GM12801 (cell line): ENCODE measurements around the gene SPAG16.

Experiments
- TF ChIP-seq, protein P1 (sequence below): IDR thresholded peaks from one replicate; pipeline ENCODE4 v1.5.1; 2011; ENCODE audit warnings: control low read depth; ENCODE audit not compliant: insufficient read length; ENCODE audit errors: extremely low read depth

The SPAG16 gene

DNA sequence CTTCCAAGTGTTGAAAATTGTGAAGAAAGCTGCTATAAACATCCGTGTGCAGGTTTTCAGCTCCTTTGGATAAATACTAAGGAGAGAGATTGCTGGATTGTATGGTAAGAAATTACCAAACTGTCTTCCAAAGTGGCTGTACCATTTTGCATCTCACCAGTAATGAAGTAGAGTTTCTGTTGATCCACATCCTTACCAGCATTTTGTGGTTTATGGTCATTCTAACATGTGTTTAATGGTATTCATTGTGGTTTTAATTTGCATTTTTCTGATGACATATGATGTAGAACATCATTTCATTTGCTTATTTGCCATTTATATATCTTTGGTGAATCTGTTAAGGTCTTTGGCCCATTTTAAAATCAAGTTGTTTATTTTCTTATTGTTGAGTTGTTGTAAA, 260.7 kb downstream of the SPAG16 start:
- TF ChIP-seq, protein P1, sequence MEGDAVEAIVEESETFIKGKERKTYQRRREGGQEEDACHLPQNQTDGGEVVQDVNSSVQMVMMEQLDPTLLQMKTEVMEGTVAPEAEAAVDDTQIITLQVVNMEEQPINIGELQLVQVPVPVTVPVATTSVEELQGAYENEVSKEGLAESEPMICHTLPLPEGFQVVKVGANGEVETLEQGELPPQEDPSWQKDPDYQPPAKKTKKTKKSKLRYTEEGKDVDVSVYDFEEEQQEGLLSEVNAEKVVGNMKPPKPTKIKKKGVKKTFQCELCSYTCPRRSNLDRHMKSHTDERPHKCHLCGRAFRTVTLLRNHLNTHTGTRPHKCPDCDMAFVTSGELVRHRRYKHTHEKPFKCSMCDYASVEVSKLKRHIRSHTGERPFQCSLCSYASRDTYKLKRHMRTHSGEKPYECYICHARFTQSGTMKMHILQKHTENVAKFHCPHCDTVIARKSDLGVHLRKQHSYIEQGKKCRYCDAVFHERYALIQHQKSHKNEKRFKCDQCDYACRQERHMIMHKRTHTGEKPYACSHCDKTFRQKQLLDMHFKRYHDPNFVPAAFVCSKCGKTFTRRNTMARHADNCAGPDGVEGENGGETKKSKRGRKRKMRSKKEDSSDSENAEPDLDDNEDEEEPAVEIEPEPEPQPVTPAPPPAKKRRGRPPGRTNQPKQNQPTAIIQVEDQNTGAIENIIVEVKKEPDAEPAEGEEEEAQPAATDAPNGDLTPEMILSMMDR, result no peak

DNA sequence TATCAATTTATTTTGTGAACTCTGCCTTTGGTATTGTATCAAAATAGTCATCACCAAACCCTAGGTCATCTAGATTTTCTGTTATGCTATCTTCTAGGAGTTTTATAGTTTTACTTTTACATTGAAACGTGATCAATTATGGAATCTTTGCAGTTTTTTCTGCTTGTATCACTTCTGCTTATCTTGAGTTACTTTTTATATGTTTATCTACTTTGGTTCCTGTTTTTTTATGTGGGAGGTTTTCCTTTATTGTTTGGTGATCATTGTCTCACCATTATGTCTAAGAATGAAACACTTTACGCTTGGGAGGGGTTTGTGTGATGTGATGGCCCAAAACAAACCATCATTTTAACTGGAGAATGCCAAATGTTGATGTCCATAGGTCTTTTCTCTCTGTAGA, 261.2 kb downstream of the SPAG16 start:
- TF ChIP-seq, protein P1, result no peak

DNA sequence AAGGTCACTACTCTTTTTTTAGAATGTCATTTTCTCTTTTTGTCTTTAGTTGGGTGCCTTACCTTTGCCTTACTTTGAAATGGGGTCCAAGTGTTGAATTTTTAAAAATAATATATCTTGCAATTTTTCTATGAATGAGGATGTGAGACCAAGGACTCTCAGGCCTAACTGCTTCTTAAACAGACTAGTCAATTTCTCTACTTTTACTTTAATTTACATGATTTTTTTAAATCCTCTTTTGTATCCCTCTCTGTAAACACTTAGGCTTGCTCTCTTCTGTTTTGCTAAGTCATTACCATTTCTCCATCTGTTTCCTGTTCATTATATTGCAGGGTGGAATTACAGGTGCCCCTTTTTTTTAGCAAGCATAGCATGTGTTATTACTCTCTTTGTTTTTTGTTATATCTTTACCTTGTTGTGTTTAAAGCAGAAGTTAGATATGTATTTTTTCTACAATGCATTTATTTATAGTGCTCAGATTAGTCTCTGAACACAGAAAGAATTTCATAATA, 261.8 kb downstream of the SPAG16 start:
- TF ChIP-seq, protein P1, result no peak

DNA sequence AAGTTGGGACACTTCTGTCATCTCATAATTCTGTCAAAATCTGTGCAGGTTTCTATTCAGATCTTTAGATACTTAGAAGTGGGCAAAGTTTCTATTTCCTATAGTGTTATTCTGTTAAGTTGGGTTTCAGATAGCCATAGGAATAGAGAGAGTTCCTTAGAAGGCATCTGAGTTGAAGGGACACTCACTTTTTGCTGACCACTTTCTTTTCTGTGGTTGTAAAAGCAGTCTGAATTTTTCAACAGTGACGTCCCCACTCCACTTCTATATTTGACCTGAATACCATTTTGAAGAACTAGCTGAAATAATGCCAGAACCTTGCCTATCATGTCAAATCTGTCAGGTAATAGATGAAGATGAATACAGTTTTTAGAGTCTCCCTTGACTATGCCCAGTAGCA, 267.3 kb downstream of the SPAG16 start:
- TF ChIP-seq, protein P1, result no peak

DNA sequence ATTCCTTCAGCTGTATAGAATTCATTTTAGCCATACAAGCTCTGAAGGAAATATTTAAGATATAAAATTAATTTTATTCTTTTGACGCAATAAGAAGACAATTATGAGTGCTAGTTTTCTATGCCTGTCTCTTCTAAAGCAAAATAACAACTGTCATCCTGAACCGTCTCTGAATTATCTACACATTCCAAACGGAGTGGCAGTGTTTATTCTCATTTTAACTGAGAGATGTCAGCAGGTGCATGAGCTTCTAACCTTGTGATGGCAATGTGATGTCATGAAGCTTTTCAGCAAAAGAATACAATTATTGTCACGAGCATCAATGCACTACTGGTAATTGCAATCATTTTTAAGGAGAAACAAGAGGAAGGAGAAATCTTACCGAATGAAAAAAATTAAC, 274.8 kb downstream of the SPAG16 start:
- TF ChIP-seq, protein P1, result no peak

DNA sequence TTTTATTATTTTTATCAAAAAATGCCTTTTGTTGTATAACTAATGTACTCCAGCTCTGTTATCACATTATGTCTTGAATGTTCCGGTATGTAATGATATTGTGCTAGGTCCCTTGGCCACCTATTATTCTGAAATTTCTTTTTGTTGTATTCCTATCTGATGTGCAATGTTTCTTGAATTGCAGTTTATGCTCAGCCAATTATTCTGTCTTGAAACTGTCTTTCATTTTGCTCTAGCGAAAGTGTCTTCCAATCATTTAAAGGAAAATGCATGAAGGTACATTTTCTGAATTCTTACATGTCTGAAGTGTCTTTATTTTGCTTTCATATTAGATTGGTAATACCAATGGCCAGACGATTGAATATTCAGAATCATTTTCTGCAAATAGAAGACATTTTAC, 277.5 kb downstream of the SPAG16 start:
- TF ChIP-seq, protein P1, result no peak

DNA sequence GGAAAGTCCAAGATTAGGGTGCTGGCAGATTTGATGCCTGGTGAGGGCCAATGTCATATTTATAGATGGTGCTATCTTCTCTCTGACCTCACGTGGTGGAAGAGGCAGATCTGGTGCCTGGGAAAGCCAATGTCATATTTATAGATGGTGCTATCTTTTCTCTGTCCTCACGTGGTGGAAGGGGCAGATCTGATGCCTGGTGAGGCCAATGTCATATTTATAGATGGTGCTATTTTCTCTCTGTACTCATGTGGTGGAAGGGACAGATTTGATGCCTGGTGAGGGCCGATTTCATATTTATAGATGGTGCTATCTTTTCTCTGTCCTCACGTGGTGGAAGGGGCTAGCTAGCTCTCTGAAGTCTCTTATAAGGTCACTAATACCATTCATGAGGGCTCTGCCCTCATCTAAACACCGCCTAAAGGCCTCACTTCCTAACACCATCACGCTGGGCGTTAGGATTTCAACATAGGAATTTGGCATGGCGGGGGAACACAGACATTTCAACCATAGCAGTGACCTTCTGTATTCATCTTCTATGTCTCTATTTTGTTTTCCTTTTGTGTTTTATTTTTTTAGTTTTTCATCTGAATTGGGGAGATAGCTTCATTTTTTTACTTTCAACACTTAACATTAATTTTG, 278.4 kb downstream of the SPAG16 start:
- TF ChIP-seq, protein P1, result no peak
